ENCODE results near the gene KCNJ1.

Gene KCNJ1

GRCh38 chr11:128867277-128867676 lies at the start of gene KCNJ1:
KCNJ1 (minus strand) TSS chr11:128867296; CDS start chr11:128840243, 27,053 bp downstream.
- no peaks in the 10 kb centered on the region for H3K36me3 ChIP-seq (ENCODE audit: control insufficient read depth, insufficient read depth, low read length)
- no peaks in the 10 kb centered on the region for H3K9me3 ChIP-seq (ENCODE audit: control insufficient read depth, insufficient read depth, low read length)
- no peak within 1 kb of the TSS for H3K9ac ChIP-seq (ENCODE audit: low read depth, low read length)
- no peaks in the 10 kb centered on the region for H3K27me3 ChIP-seq (ENCODE audit: control insufficient read depth, insufficient read depth, low read length)
- peaks cover 15% of the 10 kb centered on the region for H3K4me1 ChIP-seq (ENCODE audit: control insufficient read depth, insufficient read depth, low read length)
- no peak within 1 kb of the TSS for H3K4me3 ChIP-seq (ENCODE audit: low read depth, low read length)

- Histone ChIP-seq H3K9ac (ENCODE audit: low read depth, low read length) (no peak overlapping the region), H3K36me3 (ENCODE audit: control insufficient read depth, insufficient read depth, low read length) (no peaks in the 10 kb centered on the region), H3K4me3 (ENCODE audit: low read depth, low read length) (no peak overlapping the region), H3K9me3 (ENCODE audit: control insufficient read depth, insufficient read depth, low read length) (no peaks in the 10 kb centered on the region), H3K27me3 (ENCODE audit: control insufficient read depth, insufficient read depth, low read length) (peaks cover 4% of the 10 kb centered on the region), H3K4me1 (ENCODE audit: control insufficient read depth, insufficient read depth, low read length) (no peaks in the 10 kb centered on the region)
Observed at GRCh38 chr11:128916681-128917080, 49.6 kb upstream of the KCNJ1 start.

GRCh38 chr11:128916037-128916572 lies 49.0 kb upstream of the KCNJ1 start:
- Histone ChIP-seq H3K27me3 (ENCODE audit: control insufficient read depth, insufficient read depth, low read length) (peaks cover 4% of the 10 kb centered on the region), H3K9ac (ENCODE audit: low read depth, low read length) (no peak overlapping the region), H3K36me3 (ENCODE audit: control insufficient read depth, insufficient read depth, low read length) (no peaks in the 10 kb centered on the region), H3K4me3 (ENCODE audit: low read depth, low read length) (no peak overlapping the region), H3K4me1 (ENCODE audit: control insufficient read depth, insufficient read depth, low read length) (no peaks in the 10 kb centered on the region), H3K9me3 (ENCODE audit: control insufficient read depth, insufficient read depth, low read length) (no peaks in the 10 kb centered on the region)

GRCh38 chr11:128915149-128915521 lies 48.0 kb upstream of the KCNJ1 start:
- Histone ChIP-seq H3K9me3 (ENCODE audit: control insufficient read depth, insufficient read depth, low read length) (no peaks in the 10 kb centered on the region), H3K4me3 (ENCODE audit: low read depth, low read length) (no peak overlapping the region), H3K4me1 (ENCODE audit: control insufficient read depth, insufficient read depth, low read length) (no peaks in the 10 kb centered on the region), H3K9ac (ENCODE audit: low read depth, low read length) (no peak overlapping the region), H3K27me3 (ENCODE audit: control insufficient read depth, insufficient read depth, low read length) (peaks cover 2% of the 10 kb centered on the region), H3K36me3 (ENCODE audit: control insufficient read depth, insufficient read depth, low read length) (no peaks in the 10 kb centered on the region)

- Histone ChIP-seq H3K27me3 (ENCODE audit: control insufficient read depth, insufficient read depth, low read length) (peaks cover 2% of the 10 kb centered on the region), H3K36me3 (ENCODE audit: control insufficient read depth, insufficient read depth, low read length) (no peaks in the 10 kb centered on the region), H3K9me3 (ENCODE audit: control insufficient read depth, insufficient read depth, low read length) (no peaks in the 10 kb centered on the region), H3K4me1 (ENCODE audit: control insufficient read depth, insufficient read depth, low read length) (no peaks in the 10 kb centered on the region), H3K4me3 (ENCODE audit: low read depth, low read length) (no peak overlapping the region), H3K9ac (ENCODE audit: low read depth, low read length) (no peak overlapping the region)
Observed at GRCh38 chr11:128914216-128915148, 47.4 kb upstream of the KCNJ1 start.

- no peaks in the 10 kb centered on the region for H3K36me3 ChIP-seq (ENCODE audit: control insufficient read depth, insufficient read depth, low read length)
- no peaks in the 10 kb centered on the region for H3K4me1 ChIP-seq (ENCODE audit: control insufficient read depth, insufficient read depth, low read length)
- no peaks in the 10 kb centered on the region for H3K9me3 ChIP-seq (ENCODE audit: control insufficient read depth, insufficient read depth, low read length)
- H3K4me3 ChIP-seq (ENCODE audit: low read depth, low read length): no peak overlapping the region
- H3K27me3 ChIP-seq (ENCODE audit: control insufficient read depth, insufficient read depth, low read length): peaks cover 5% of the 10 kb centered on the region
- H3K9ac ChIP-seq (ENCODE audit: low read depth, low read length): no peak overlapping the region
Observed at GRCh38 chr11:128913806-128914205, 46.7 kb upstream of the KCNJ1 start.

- Histone ChIP-seq H3K36me3 (ENCODE audit: control insufficient read depth, insufficient read depth, low read length) (no peaks in the 10 kb centered on the region), H3K27me3 (ENCODE audit: control insufficient read depth, insufficient read depth, low read length) (peaks cover 23% of the 10 kb centered on the region), H3K4me1 (ENCODE audit: control insufficient read depth, insufficient read depth, low read length) (no peaks in the 10 kb centered on the region), H3K4me3 (ENCODE audit: low read depth, low read length) (no peak overlapping the region), H3K9me3 (ENCODE audit: control insufficient read depth, insufficient read depth, low read length) (no peaks in the 10 kb centered on the region), H3K9ac (ENCODE audit: low read depth, low read length) (no peak overlapping the region)
Observed at GRCh38 chr11:128911701-128912100, 44.6 kb upstream of the KCNJ1 start.

GRCh38 chr11:128911239-128911638 lies 44.1 kb upstream of the KCNJ1 start:
- no peak overlapping the region for H3K4me3 ChIP-seq (ENCODE audit: low read depth, low read length)
- peaks cover 28% of the 10 kb centered on the region for H3K27me3 ChIP-seq (ENCODE audit: control insufficient read depth, insufficient read depth, low read length)
- no peak overlapping the region for H3K9ac ChIP-seq (ENCODE audit: low read depth, low read length)
- no peaks in the 10 kb centered on the region for H3K36me3 ChIP-seq (ENCODE audit: control insufficient read depth, insufficient read depth, low read length)
- peaks cover 1% of the 10 kb centered on the region for H3K4me1 ChIP-seq (ENCODE audit: control insufficient read depth, insufficient read depth, low read length)
- no peaks in the 10 kb centered on the region for H3K9me3 ChIP-seq (ENCODE audit: control insufficient read depth, insufficient read depth, low read length)

- H3K4me3 ChIP-seq (ENCODE audit: low read depth, low read length): no peak overlapping the region
- no peaks in the 10 kb centered on the region for H3K36me3 ChIP-seq (ENCODE audit: control insufficient read depth, insufficient read depth, low read length)
- peaks cover 4% of the 10 kb centered on the region for H3K4me1 ChIP-seq (ENCODE audit: control insufficient read depth, insufficient read depth, low read length)
- no peak overlapping the region for H3K9ac ChIP-seq (ENCODE audit: low read depth, low read length)
- peaks cover 31% of the 10 kb centered on the region for H3K27me3 ChIP-seq (ENCODE audit: control insufficient read depth, insufficient read depth, low read length)
- H3K9me3 ChIP-seq (ENCODE audit: control insufficient read depth, insufficient read depth, low read length): no peaks in the 10 kb centered on the region
Observed at GRCh38 chr11:128910576-128910975, 43.5 kb upstream of the KCNJ1 start.

GRCh38 chr11:128909438-128910125 lies 42.5 kb upstream of the KCNJ1 start:
- no peaks in the 10 kb centered on the region for H3K36me3 ChIP-seq (ENCODE audit: control insufficient read depth, insufficient read depth, low read length)
- peaks cover 7% of the 10 kb centered on the region for H3K4me1 ChIP-seq (ENCODE audit: control insufficient read depth, insufficient read depth, low read length)
- H3K4me3 ChIP-seq (ENCODE audit: low read depth, low read length): no peak overlapping the region
- no peaks in the 10 kb centered on the region for H3K9me3 ChIP-seq (ENCODE audit: control insufficient read depth, insufficient read depth, low read length)
- no peak overlapping the region for H3K9ac ChIP-seq (ENCODE audit: low read depth, low read length)
- H3K27me3 ChIP-seq (ENCODE audit: control insufficient read depth, insufficient read depth, low read length): peaks cover 35% of the 10 kb centered on the region

- H3K9me3 ChIP-seq (ENCODE audit: control insufficient read depth, insufficient read depth, low read length): no peaks in the 10 kb centered on the region
- H3K4me1 ChIP-seq (ENCODE audit: control insufficient read depth, insufficient read depth, low read length): peaks cover 15% of the 10 kb centered on the region
- no peaks in the 10 kb centered on the region for H3K36me3 ChIP-seq (ENCODE audit: control insufficient read depth, insufficient read depth, low read length)
- peaks cover 42% of the 10 kb centered on the region for H3K27me3 ChIP-seq (ENCODE audit: control insufficient read depth, insufficient read depth, low read length)
- no peak overlapping the region for H3K4me3 ChIP-seq (ENCODE audit: low read depth, low read length)
- H3K9ac ChIP-seq (ENCODE audit: low read depth, low read length): no peak overlapping the region
Observed at GRCh38 chr11:128908391-128909246, 41.5 kb upstream of the KCNJ1 start.

Measured in iPS-15b (cell line).